ENCODE measurements around the gene CCDC74A. TPM values are rescaled to one million over a fixed set of nuclear protein-coding genes. Genes with fewer than 3 reads are reported as not detected.
A peak's percentile ranks its signal among the peaks of the same experiment; 100 is the strongest.
"Not testable (repeated sequence)": the region's sequence is repeated elsewhere in the genome, so short reads cannot be mapped to it uniquely, and the experiment has no call there.

The CCDC74A gene
- 5.9 and 7.4 TPM in 2 replicates for polyA plus RNA-seq (2013)

DNA sequence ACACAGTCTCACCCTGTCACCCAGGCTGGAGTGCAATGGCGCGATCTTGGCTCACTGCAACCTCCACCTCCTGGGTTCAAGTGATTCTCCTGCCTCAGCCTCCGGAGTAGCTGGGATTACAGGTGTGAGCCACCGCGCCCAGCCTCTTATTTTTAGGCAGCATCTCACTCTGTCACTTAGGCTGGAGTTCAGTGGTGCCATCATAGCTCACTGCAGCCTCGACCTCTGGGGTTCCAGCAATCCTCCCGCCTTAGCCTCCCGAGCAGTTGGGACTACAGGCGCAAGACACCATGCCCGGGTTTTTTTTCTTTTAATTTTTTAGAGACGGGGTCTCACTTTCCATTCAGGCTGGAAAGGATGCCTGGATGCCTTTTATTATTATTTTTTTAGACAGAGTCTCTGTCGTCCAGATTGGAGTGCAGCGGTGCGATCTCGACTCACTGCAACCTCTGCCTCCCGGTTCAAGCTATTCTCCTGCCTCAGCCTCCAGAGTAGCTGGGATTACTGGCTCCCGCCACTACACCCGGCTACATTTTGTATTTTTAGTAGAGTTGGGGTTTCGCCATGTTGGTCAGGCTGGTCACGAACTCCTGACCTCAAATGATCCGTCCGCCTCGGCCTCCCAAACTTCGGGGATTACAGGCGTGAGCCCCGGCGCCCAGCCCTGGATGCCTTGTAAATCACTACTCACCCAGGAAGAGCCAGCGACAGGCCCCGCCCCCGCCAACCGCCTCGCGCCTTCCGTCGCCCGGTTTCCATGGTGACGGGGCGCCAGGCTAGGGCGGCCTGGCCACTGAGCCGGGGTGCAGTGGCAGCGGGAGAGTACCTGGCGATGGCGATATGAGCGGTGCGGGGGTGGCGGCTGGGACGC is at the start of gene CCDC74A:
Gene CCDC74A, plus strand, starts transcription at position 758 of the 871 bp plus-strand sequence. Its CDS starts 83 bp downstream, at position 841.
- peak within 1 kb of the TSS; percentile 77 for H4K8ac ChIP-seq (ENCODE audit: low read depth, low read length)
- peak within 1 kb of the TSS; percentile 62 for H4K91ac ChIP-seq (ENCODE audit: low read depth, low read length)
- not testable (repeated sequence) for H3K18ac ChIP-seq (ENCODE audit: low read length); H3K27ac ChIP-seq (ENCODE audit: low read depth, low read length); H2BK120ac ChIP-seq (ENCODE audit: insufficient read depth, low read length, poor library complexity); H3K36me3 ChIP-seq (ENCODE audit: control insufficient read depth in 1 of 2, insufficient read depth in 2 of 2, low read length in 2 of 2); H3K79me2 ChIP-seq (ENCODE audit: control insufficient read depth, insufficient read depth, low read length, poor library complexity); H3K79me1 ChIP-seq (ENCODE audit: low read length); H3K23ac ChIP-seq (ENCODE audit: low read length); H2AK5ac ChIP-seq (ENCODE audit: low read length); H3K27me3 ChIP-seq (ENCODE audit: insufficient read depth, low read length); H3K9ac ChIP-seq (ENCODE audit: low read length); H2BK5ac ChIP-seq (ENCODE audit: low read depth, low read length, poor library complexity); H3K4me1 ChIP-seq (ENCODE audit: control insufficient read depth in 1 of 2, insufficient read depth in 2 of 2, low read length in 2 of 2); H3K4me3 ChIP-seq (ENCODE audit: low read depth, low read length); H3K14ac ChIP-seq (ENCODE audit: low read length); H3K9me3 ChIP-seq (ENCODE audit: insufficient read depth, low read depth, low read length); H3K4ac ChIP-seq (ENCODE audit: low read depth, low read length)
- no CpG with 5 or more reads among the region's 47 CpGs for WGBS (ENCODE audit: extremely low coverage, insufficient coverage, insufficient read length)
- H4K12ac ChIP-seq (ENCODE audit: low read depth, low read length): peak within 1 kb of the TSS; percentile 30
- peak within 1 kb of the TSS; percentile 40 for H2BK12ac ChIP-seq (ENCODE audit: low read length)
- DNase-seq: peak; percentile 50 to 61
- peak within 1 kb of the TSS; percentile 59 for H2AFZ ChIP-seq (ENCODE audit: insufficient read depth, low read length, poor library complexity)
- peak within 1 kb of the TSS; percentile 67 for H3K4me2 ChIP-seq (ENCODE audit: low read length)

- H2BK12ac ChIP-seq (ENCODE audit: low read length); H3K23ac ChIP-seq (ENCODE audit: low read length); DNase-seq; H3K79me1 ChIP-seq (ENCODE audit: low read length); H2BK5ac ChIP-seq (ENCODE audit: low read depth, low read length, poor library complexity); H2AFZ ChIP-seq (ENCODE audit: insufficient read depth, low read length, poor library complexity); H3K14ac ChIP-seq (ENCODE audit: low read length); H3K27me3 ChIP-seq (ENCODE audit: insufficient read depth, low read length); H3K4ac ChIP-seq (ENCODE audit: low read depth, low read length); H3K4me3 ChIP-seq (ENCODE audit: low read depth, low read length); H3K27ac ChIP-seq (ENCODE audit: low read depth, low read length); H2BK120ac ChIP-seq (ENCODE audit: insufficient read depth, low read length, poor library complexity); H3K18ac ChIP-seq (ENCODE audit: low read length); H3K9ac ChIP-seq (ENCODE audit: low read length); H3K4me1 ChIP-seq (ENCODE audit: control insufficient read depth in 1 of 2, insufficient read depth in 2 of 2, low read length in 2 of 2); H3K79me2 ChIP-seq (ENCODE audit: control insufficient read depth, insufficient read depth, low read length, poor library complexity); H3K9me3 ChIP-seq (ENCODE audit: insufficient read depth, low read depth, low read length); H3K36me3 ChIP-seq (ENCODE audit: control insufficient read depth in 1 of 2, insufficient read depth in 2 of 2, low read length in 2 of 2); H2AK5ac ChIP-seq (ENCODE audit: low read length); H4K91ac ChIP-seq (ENCODE audit: low read depth, low read length); H4K12ac ChIP-seq (ENCODE audit: low read depth, low read length); H4K8ac ChIP-seq (ENCODE audit: low read depth, low read length); H3K4me2 ChIP-seq (ENCODE audit: low read length): not testable (repeated sequence)
- WGBS (ENCODE audit: extremely low coverage, insufficient coverage, insufficient read length): no CpG with 5 or more reads among the region's 18 CpGs
Observed at GRCh38 chr2:131478074-131478849, 49.4 kb upstream of the CCDC74A start.

- H3K79me2 ChIP-seq (ENCODE audit: control insufficient read depth, insufficient read depth, low read length, poor library complexity); H3K9ac ChIP-seq (ENCODE audit: low read length); H3K18ac ChIP-seq (ENCODE audit: low read length); H2AFZ ChIP-seq (ENCODE audit: insufficient read depth, low read length, poor library complexity); H3K4me1 ChIP-seq (ENCODE audit: control insufficient read depth in 1 of 2, insufficient read depth in 2 of 2, low read length in 2 of 2); H3K27ac ChIP-seq (ENCODE audit: low read depth, low read length); H2BK12ac ChIP-seq (ENCODE audit: low read length); H2AK5ac ChIP-seq (ENCODE audit: low read length); H3K4me2 ChIP-seq (ENCODE audit: low read length); H3K14ac ChIP-seq (ENCODE audit: low read length); H3K79me1 ChIP-seq (ENCODE audit: low read length); H2BK5ac ChIP-seq (ENCODE audit: low read depth, low read length, poor library complexity); H4K8ac ChIP-seq (ENCODE audit: low read depth, low read length); H3K23ac ChIP-seq (ENCODE audit: low read length); H3K36me3 ChIP-seq (ENCODE audit: control insufficient read depth in 1 of 2, insufficient read depth in 2 of 2, low read length in 2 of 2); H3K27me3 ChIP-seq (ENCODE audit: insufficient read depth, low read length); H3K9me3 ChIP-seq (ENCODE audit: insufficient read depth, low read depth, low read length); H3K4me3 ChIP-seq (ENCODE audit: low read depth, low read length); H4K12ac ChIP-seq (ENCODE audit: low read depth, low read length); H3K4ac ChIP-seq (ENCODE audit: low read depth, low read length); H2BK120ac ChIP-seq (ENCODE audit: insufficient read depth, low read length, poor library complexity); H4K91ac ChIP-seq (ENCODE audit: low read depth, low read length): not testable (repeated sequence)
- no CpG with 5 or more reads among the region's 9 CpGs for WGBS (ENCODE audit: extremely low coverage, insufficient coverage, insufficient read length)
- peak; percentile 68 to 78 for DNase-seq
Observed at GRCh38 chr2:131478850-131479461, 48.7 kb upstream of the CCDC74A start.

DNA sequence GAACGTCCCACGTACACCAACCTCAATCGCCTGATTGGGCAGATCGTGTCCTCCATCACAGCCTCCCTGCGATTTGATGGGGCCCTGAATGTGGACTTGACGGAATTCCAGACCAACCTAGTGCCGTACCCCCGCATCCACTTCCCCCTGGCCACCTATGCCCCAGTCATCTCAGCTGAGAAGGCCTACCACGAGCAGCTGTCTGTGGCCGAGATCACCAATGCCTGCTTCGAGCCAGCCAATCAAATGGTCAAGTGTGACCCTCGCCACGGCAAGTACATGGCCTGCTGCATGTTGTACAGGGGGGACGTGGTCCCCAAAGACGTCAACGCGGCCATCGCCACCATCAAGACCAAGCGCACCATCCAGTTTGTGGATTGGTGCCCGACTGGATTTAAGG is 47.3 kb upstream of the CCDC74A start:
- not testable (repeated sequence) for H3K4me3 ChIP-seq (ENCODE audit: low read depth, low read length); H2BK120ac ChIP-seq (ENCODE audit: insufficient read depth, low read length, poor library complexity); H3K18ac ChIP-seq (ENCODE audit: low read length); H3K4me2 ChIP-seq (ENCODE audit: low read length); H2AFZ ChIP-seq (ENCODE audit: insufficient read depth, low read length, poor library complexity); H4K12ac ChIP-seq (ENCODE audit: low read depth, low read length); H2AK5ac ChIP-seq (ENCODE audit: low read length); H2BK5ac ChIP-seq (ENCODE audit: low read depth, low read length, poor library complexity); H3K4me1 ChIP-seq (ENCODE audit: control insufficient read depth in 1 of 2, insufficient read depth in 2 of 2, low read length in 2 of 2); H3K79me2 ChIP-seq (ENCODE audit: control insufficient read depth, insufficient read depth, low read length, poor library complexity); H3K79me1 ChIP-seq (ENCODE audit: low read length); H3K4ac ChIP-seq (ENCODE audit: low read depth, low read length); H4K91ac ChIP-seq (ENCODE audit: low read depth, low read length); H3K9me3 ChIP-seq (ENCODE audit: insufficient read depth, low read depth, low read length); H3K27ac ChIP-seq (ENCODE audit: low read depth, low read length); H3K14ac ChIP-seq (ENCODE audit: low read length); H3K23ac ChIP-seq (ENCODE audit: low read length); H2BK12ac ChIP-seq (ENCODE audit: low read length); H3K27me3 ChIP-seq (ENCODE audit: insufficient read depth, low read length); H4K8ac ChIP-seq (ENCODE audit: low read depth, low read length); DNase-seq; H3K9ac ChIP-seq (ENCODE audit: low read length)
- no CpG with 5 or more reads among the region's 20 CpGs for WGBS (ENCODE audit: extremely low coverage, insufficient coverage, insufficient read length)
- peaks cover 6 to 13% of the 10 kb centered on the region in 2 experiments for H3K36me3 ChIP-seq (ENCODE audit: control insufficient read depth in 1 of 2, insufficient read depth in 2 of 2, low read length in 2 of 2)
